B cell (primary cell): ENCODE data around the gene R3HDM4. TPM values are rescaled to one million over a fixed set of nuclear protein-coding genes. Genes with fewer than 3 reads are reported as not detected.

Experiments
- ATAC-seq: fragments of 200-7000 bp; cut with Tn5 transposase; one replicate; pipeline ENCODE4 v1.10.0; 2021; ENCODE audit warnings: low read depth, mild to moderate bottlenecking, moderate number of reproducible peaks, moderate library complexity
- CTCF ChIA-PET: fragments of 350-600 bp; sonication (Branson Sonifier 250); formaldehyde crosslinking; loops from one replicate; lab custom pipeline; 2021; ENCODE audit warnings: antibody characterized with exemption, inconsistent platforms; lab: Charles Lee
- POLR2A ChIA-PET: fragments of 350-600 bp; sonication (Branson Sonifier 250); formaldehyde crosslinking; loops from one replicate; lab custom pipeline; 2021; ENCODE audit warnings: antibody characterized with exemption; lab: Charles Lee
- DNase-seq: peaks from one replicate; pipeline ENCODE4 v3.0.0; 2013
- H2AFZ ChIP-seq: 2 replicates; pipeline ENCODE4 v1.6.1; 2012; ENCODE audit warnings: mild to moderate bottlenecking, low read depth, low read length; ENCODE audit not compliant: insufficient read depth, poor library complexity, severe bottlenecking
- H3K27ac ChIP-seq, 2 donors: 1 replicate in 1 of 2; 2 replicates in 1 of 2; pipeline ENCODE4 v1.5.1; 2012 to 2013; ENCODE audit warnings: low read length in 2 of 2, mild to moderate bottlenecking in 2 of 2, moderate library complexity in 1 of 2
- H3K27me3 ChIP-seq, 4 experiments: fragments of 200-600 bp in 1 of 4; sonication (generic) in 1 of 4; replicated peaks in 1 of 4; 1 replicate in 2 of 4; 2 replicates in 2 of 4; pipeline versions ENCODE4 v1.6.1 to v1.7.0; 2013 to 2016; ENCODE audit warnings: low read length in 3 of 4, mild to moderate bottlenecking in 2 of 4, mixed read lengths in 1 of 4, moderate library complexity in 1 of 4; ENCODE audit not compliant: insufficient read depth in 4 of 4, control insufficient read depth in 3 of 4; ENCODE audit errors: control extremely low read depth in 1 of 4
- H3K36me3 ChIP-seq, 2 experiments: replicated peaks in 1 of 2; 1 replicate in 1 of 2; 2 replicates in 1 of 2; pipeline versions ENCODE4 v1.6.1 to v1.7.1; 2013; ENCODE audit warnings: low read length in 1 of 2; ENCODE audit not compliant: insufficient read depth in 2 of 2, control insufficient read depth in 1 of 2; ENCODE audit errors: control extremely low read depth in 1 of 2, extremely low read depth in 1 of 2
- H3K4me1 ChIP-seq, 2 donors: fragments of 200-600 bp in 1 of 2; sonication (generic) in 1 of 2; 1 replicate in 1 of 2; 2 replicates in 1 of 2; pipeline versions ENCODE4 v1.5.1 to v1.6.1; 2013 to 2017; ENCODE audit warnings: low read length in 2 of 2; ENCODE audit not compliant: control insufficient read depth in 2 of 2, insufficient read depth in 2 of 2
- H3K4me2 ChIP-seq: replicated peaks from 2 replicates; pipeline ENCODE3; 2012; ENCODE audit warnings: mild to moderate bottlenecking, low read depth, low read length; ENCODE audit not compliant: poor library complexity, severe bottlenecking
- H3K4me3 ChIP-seq, 5 experiments: fragments of 200-600 bp in 1 of 5; sonication (generic) in 1 of 5; 1 replicate in 3 of 5; 2 replicates in 2 of 5; pipeline versions ENCODE4 v1.5.1 to v1.7.0; 2011 to 2016; ENCODE audit warnings: low read length in 4 of 5, mild to moderate bottlenecking in 4 of 5, low read depth in 2 of 5, control low read depth in 1 of 5, moderate library complexity in 1 of 5; ENCODE audit not compliant: insufficient read depth in 1 of 5; ENCODE audit errors: control extremely low read depth in 1 of 5, extremely low read depth in 1 of 5
- H3K79me2 ChIP-seq: fragments of 200-600 bp; sonication (generic); one replicate; pipeline ENCODE4 v1.6.0; 2016; ENCODE audit warnings: low read length; ENCODE audit not compliant: control insufficient read depth, insufficient read depth
- H3K9ac ChIP-seq: fragments of 200-600 bp; sonication (generic); 2 replicates; pipeline ENCODE4 v1.6.1; 2017; ENCODE audit warnings: mild to moderate bottlenecking, low read length, moderate library complexity
- H3K9me3 ChIP-seq, 3 donors: one replicate each; pipeline versions ENCODE4 v1.6.1 to v1.7.1; 2013; ENCODE audit warnings: low read length in 2 of 3; ENCODE audit not compliant: control insufficient read depth in 2 of 3, insufficient read depth in 1 of 3; ENCODE audit errors: control extremely low read depth in 1 of 3
- H4K20me1 ChIP-seq: 2 replicates; pipeline ENCODE4 v1.6.0; 2012; ENCODE audit warnings: mild to moderate bottlenecking, low read length; ENCODE audit not compliant: insufficient read depth, control insufficient read depth, poor library complexity, severe bottlenecking
- H3K27ac Mint-ChIP-seq: one replicate; pipeline ENCODE4 v1.8.0; 2021; ENCODE audit warnings: mixed read lengths
- H3K27me3 Mint-ChIP-seq: one replicate; pipeline ENCODE4 v1.8.0; 2021; ENCODE audit warnings: mixed read lengths
- H3K4me1 Mint-ChIP-seq: one replicate; pipeline ENCODE4 v1.8.0; 2021; ENCODE audit warnings: mixed read lengths
- H3K4me3 Mint-ChIP-seq: one replicate; pipeline ENCODE4 v1.8.0; 2021; ENCODE audit warnings: mixed read lengths
- H3K9me3 Mint-ChIP-seq: one replicate; pipeline ENCODE4 v1.8.0; 2022; ENCODE audit warnings: mixed read lengths; ENCODE audit not compliant: insufficient read depth
- EZH2 ChIP-seq: IDR thresholded peaks from 2 replicates; pipeline ENCODE4 v1.6.1; 2012; ENCODE audit warnings: borderline replicate concordance, low read depth, mild to moderate bottlenecking, moderate library complexity, low read length; ENCODE audit not compliant: insufficient read depth, poor library complexity, severe bottlenecking
- WGBS: methylation state at CpG from one replicate; pipeline ENCODE4 v1.1.5; 2013; ENCODE audit warnings: missing lambda C conversion rate; ENCODE audit not compliant: insufficient coverage; 5-methylcytosine and 5-hydroxymethylcytosine counted together
- intact Hi-C: fragments of 100-400 bp; cut with micrococcal nuclease; formaldehyde crosslinking; loops from one replicate; pipeline ENCODE4 v1.10.0; 2022
- polyA plus RNA-seq: library from polyadenylated mRNA; depleted of rRNA; stranded (reverse); fragments of >200 nt; gene quantifications from 2 replicates; pipeline ENCODE4 v1.2.3, GENCODE V29; 2012
- total RNA-seq, 2 donors: library from RNA; stranded (reverse); fragments of 120-200 nt in 1 of 2; gene quantifications; 1 replicate in 1 of 2; 2 replicates in 1 of 2; pipeline versions ENCODE4 v1.2.3 to v1.2.4, GENCODE V29; 2013 to 2022
- TF ChIP-seq, protein P1 (sequence below): fragments of 200-600 bp; IDR thresholded peaks from one replicate; pipeline ENCODE4 v1.8.0; 2022; ENCODE audit warnings: antibody characterized with exemption, mild to moderate bottlenecking

The R3HDM4 gene
- total and polyA plus RNA-seq, 2 donors (not counting 1 experiment from before 2014, with no cell fraction given) = 168 to 176 TPM

DNA sequence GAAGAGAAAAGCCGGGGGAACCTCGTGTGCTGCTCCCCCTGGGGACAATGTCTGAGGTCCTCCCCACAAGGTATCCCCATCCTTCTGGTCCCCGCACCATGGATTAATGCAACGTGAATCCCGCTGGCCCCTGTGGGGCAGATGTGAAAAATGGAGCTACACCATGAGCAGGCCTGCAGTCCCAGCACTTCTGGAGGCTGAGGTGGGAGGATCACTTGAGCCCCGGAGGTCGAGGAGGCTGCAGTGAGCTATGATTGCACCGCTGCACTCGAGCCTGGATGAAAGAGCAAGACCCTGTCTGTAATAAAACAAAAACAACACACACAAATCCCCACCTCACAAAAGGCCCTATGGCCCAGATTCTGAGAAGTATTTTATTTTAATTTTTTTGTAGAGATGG lies 54.7 kb downstream of the R3HDM4 start:
- no peaks in the 10 kb centered on the region for H3K9me3 Mint-ChIP-seq
- POLR2A ChIA-PET = interaction anchor here (0.5 to 0.6 kb wide), 2 partner anchors 337 to 961 kb away, joined by 3 to 9 read pairs; no protein-coding TSS in a partner anchor
- peaks cover 0 to 38% (median 0%) of the 10 kb centered on the region in 3 donors for H3K9me3 ChIP-seq
- H3K4me1 ChIP-seq = peaks cover 20 to 34% of the 10 kb centered on the region in 2 donors
- no peak overlapping the region for H3K4me3 ChIP-seq
- WGBS = 90% methylated on average over 2 of the region's 9 CpGs
- H3K27ac Mint-ChIP-seq = no peak overlapping the region
- no peak overlapping the region for H2AFZ ChIP-seq
- no peak for TF ChIP-seq EZH2
- TF ChIP-seq, protein P1, sequence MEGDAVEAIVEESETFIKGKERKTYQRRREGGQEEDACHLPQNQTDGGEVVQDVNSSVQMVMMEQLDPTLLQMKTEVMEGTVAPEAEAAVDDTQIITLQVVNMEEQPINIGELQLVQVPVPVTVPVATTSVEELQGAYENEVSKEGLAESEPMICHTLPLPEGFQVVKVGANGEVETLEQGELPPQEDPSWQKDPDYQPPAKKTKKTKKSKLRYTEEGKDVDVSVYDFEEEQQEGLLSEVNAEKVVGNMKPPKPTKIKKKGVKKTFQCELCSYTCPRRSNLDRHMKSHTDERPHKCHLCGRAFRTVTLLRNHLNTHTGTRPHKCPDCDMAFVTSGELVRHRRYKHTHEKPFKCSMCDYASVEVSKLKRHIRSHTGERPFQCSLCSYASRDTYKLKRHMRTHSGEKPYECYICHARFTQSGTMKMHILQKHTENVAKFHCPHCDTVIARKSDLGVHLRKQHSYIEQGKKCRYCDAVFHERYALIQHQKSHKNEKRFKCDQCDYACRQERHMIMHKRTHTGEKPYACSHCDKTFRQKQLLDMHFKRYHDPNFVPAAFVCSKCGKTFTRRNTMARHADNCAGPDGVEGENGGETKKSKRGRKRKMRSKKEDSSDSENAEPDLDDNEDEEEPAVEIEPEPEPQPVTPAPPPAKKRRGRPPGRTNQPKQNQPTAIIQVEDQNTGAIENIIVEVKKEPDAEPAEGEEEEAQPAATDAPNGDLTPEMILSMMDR = no peak
- no peaks in the 10 kb centered on the region for H3K79me2 ChIP-seq
- CTCF ChIA-PET = interaction anchor here (0.7 to 7.5 kb wide), 7 partner anchors 11 to 126 kb away, joined by 3 to 72 read pairs (median 4); partner anchors contain the start of genes MED16, RNU6-9 and WDR18
- H3K4me3 Mint-ChIP-seq = no peak overlapping the region
- intact Hi-C loops = no loop called here
- H3K27me3 Mint-ChIP-seq = peaks cover 7% of the 10 kb centered on the region
- no peaks in the 10 kb centered on the region for H4K20me1 ChIP-seq
- peak; percentile 28 for DNase-seq
- no peak overlapping the region for H3K27ac ChIP-seq
- no peak overlapping the region for H3K4me2 ChIP-seq
- H3K36me3 ChIP-seq = no peaks in the 10 kb centered on the region
- H3K9ac ChIP-seq = no peak overlapping the region
- H3K4me1 Mint-ChIP-seq = peaks cover 12% of the 10 kb centered on the region
- ATAC-seq = no peak
- peaks cover 0 to 37% (median 8%) of the 10 kb centered on the region in 4 experiments for H3K27me3 ChIP-seq

DNA sequence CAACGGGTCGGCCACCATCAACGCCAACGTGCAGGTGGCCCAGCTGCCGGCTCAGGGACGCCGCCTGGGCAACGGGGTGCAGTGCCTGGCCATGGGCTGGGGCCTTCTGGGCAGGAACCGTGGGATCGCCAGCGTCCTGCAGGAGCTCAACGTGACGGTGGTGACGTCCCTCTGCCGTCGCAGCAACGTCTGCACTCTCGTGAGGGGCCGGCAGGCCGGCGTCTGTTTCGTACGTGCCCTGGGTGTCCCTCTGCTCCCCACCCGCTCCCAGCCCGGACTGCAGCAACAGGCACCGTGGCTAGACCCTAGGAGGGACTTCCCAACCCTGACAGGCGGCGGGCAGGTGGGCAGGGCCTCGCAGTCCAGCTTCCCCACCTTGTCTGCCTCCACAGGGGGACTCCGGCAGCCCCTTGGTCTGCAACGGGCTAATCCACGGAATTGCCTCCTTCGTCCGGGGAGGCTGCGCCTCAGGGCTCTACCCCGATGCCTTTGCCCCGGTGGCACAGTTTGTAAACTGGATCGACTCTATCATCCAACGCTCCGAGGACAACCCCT lies 57.4 kb downstream of the R3HDM4 start:
- Histone ChIP-seq H3K27ac (no peak overlapping the region), H3K4me3 (no peak overlapping the region), H3K79me2 (no peaks in the 10 kb centered on the region), H4K20me1 (no peaks in the 10 kb centered on the region), H3K4me2 (no peak overlapping the region), H3K9me3 (peaks cover 0 to 29% (median 0%) of the 10 kb centered on the region in 3 donors), H3K9ac (no peak overlapping the region), H3K4me1 (peaks cover 6 to 16% of the 10 kb centered on the region in 2 donors), H2AFZ (no peak overlapping the region), H3K36me3 (no peaks in the 10 kb centered on the region), H3K27me3 (peaks cover 0 to 38% (median 12%) of the 10 kb centered on the region in 4 experiments)
- intact Hi-C loops = loop anchor here (2.0 kb wide), 1 partner anchor 85 kb away; no protein-coding TSS in a partner anchor
- ATAC-seq = no peak
- DNase-seq = no peak
- ChIA-PET CTCF (interaction anchor here (1.1 to 7.5 kb wide), 6 partner anchors 23 to 129 kb away, joined by 3 to 72 read pairs (median 10); partner anchors contain the start of genes MED16, RNU6-9 and WDR18), POLR2A (interaction anchor here (0.7 kb wide), 1 partner anchor 68 kb away, joined by 3 read pairs; no protein-coding TSS in a partner anchor)
- peaks cover 2% of the 10 kb centered on the region for H3K4me1 Mint-ChIP-seq
- no peaks in the 10 kb centered on the region for H3K9me3 Mint-ChIP-seq
- H3K27ac Mint-ChIP-seq = no peak overlapping the region
- H3K4me3 Mint-ChIP-seq = no peak overlapping the region
- H3K27me3 Mint-ChIP-seq = peaks cover 3% of the 10 kb centered on the region
- 81% methylated on average over 38 of the region's 40 CpGs for WGBS
- no peak for TF ChIP-seq EZH2
- TF ChIP-seq, protein P1 = no peak
